ENCODE measurements around the gene ITGA1.

Gene ITGA1

DNA sequence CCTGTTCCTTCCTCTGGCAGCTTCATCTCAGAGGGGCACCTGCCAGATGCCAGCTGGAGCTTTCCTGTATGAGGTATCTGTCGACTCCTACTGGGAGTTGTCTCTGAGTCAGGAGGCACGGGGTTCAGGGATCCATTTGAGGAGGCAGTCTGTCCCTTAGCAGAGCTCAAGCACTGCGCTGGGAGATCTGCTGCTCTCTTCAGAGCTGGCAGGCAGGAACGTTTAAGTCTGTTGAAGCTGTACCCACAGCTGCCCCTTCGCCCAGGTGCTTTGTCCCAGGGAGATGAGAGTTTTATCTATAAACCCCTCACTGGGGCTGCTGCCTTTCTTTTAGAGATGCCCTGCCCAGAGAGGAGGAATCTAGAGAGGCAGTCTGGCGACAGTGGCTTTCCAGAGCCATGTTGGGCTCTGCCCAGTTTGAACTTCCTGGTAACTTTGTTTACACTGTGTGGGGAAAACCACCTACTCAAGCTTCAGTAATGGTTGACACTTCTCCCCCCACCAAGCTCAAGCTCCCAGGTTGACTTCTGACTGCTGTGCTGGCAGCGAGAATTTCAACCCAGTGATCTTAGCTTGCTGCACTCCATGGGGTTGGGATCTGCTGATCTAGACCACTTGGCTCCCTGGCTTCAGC, 189.7 kb downstream of the ITGA1 start:
- FAIRE-seq = no peak

DNA sequence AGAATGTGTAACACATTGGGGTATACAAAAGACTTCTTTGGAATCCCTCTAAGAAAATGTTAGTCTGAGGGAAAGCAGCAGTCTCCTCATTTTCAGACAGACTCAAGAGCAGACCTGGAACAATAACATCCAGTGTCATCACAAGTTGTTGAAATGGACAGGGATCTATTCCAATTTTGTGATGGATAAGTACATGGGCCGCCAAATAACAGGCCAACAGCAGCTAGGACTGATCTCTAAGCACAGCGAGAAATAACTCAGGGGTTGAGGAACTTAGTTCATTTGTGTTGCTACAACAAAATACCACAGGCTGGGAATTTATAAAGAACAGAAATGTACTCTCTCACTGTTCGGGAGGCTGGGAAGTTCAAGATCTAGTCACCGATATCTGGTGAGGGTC, 193.8 kb downstream of the ITGA1 start:
- FAIRE-seq = no peak

DNA sequence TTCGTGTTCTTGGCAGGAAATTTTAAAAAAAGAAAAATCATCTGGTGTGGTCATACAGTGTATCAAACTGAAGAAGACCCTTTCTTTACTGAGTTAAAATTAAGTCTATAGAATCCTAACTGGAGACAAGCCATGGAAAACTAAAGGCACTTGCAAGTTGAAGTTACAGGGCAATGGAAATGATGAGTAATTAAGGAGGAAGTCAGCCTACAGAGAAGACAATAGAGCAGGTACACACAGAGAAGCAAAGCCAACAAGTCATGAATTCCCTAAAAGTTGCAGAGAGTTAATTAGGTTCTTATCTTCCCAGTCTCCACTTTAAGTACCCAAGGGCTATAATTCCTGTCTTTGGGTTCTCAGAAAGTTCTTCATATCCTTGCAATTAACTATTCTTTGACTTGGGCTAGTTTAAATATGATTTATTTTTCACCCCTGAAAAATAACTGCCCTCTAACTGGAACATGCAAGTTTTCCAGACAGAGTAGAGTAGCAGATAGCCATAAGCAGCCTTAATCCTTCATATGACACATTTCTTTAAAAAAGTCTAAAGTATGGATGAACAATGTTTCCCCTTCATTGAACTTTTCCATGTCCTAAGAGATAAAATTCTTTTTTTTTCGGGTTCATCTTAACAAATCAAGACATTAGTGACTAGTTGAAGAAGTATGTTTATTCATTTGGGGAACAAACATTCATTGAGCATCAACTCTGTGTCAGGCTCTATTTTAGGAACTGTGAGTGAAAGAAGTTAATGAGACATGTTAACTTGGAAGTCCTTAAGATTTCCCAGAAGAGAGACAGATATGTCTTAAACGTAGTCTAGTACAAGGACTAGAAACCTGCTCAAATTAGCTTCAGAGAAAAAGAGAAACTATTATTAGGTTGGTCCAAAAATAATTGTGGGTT, 196.3 kb downstream of the ITGA1 start:
- FAIRE-seq = no peak

DNA sequence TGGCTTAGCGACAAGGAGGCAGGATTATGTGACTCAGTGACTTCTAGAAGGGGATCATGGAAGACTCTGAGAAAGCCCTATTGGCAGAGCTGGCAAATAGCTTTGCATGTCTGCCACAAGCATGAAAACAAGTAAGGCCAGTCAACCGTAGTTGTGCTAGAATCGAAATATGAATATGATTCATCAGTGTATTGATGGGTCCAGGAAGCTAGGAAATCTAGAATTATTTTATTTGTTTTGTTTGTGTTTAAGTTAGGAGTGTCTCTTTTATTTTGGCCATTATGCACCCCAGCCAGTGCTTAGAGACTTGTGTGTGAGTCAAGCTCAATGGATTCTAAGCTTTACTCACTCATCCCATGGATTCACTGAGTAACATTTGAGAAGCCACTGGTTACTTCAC, 197.6 kb downstream of the ITGA1 start:
- FAIRE-seq = no peak

GRCh38 chr5:52987711-52988331, 200.1 kb downstream of the ITGA1 start:
- no peak for FAIRE-seq

DNA sequence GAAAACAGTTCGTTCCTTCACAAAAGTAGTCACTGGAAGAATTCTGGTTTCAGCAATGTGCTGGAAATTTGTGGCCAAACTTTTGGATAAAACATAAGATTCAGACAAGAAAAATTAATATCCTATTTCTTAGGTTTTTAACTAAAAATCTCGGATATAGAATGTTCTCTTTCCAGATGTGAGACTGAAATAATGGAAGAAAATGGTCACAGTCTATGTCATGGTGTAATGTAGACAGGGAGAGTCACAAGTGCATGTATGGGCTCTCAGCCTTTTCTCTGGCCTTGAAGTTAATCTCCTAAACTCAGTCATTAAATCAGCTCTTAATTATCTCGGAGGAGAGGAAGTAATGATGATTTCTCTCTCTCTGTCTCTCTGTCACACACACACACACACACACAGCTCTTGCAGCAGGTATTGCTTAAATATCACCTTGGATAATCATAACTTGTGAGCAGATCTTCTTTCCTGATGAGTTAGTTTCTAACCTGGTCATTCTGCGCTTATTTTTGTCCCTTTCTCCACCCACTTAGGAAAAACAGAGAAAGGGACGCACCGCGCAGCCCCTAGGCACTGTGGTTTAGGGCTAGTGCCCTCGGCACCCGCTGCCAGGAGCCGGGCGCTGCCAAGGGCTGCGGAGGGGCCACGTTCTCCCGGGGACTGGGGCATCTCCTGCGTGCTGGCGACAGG, 200.8 kb downstream of the ITGA1 start:
- FAIRE-seq = no peak

DNA sequence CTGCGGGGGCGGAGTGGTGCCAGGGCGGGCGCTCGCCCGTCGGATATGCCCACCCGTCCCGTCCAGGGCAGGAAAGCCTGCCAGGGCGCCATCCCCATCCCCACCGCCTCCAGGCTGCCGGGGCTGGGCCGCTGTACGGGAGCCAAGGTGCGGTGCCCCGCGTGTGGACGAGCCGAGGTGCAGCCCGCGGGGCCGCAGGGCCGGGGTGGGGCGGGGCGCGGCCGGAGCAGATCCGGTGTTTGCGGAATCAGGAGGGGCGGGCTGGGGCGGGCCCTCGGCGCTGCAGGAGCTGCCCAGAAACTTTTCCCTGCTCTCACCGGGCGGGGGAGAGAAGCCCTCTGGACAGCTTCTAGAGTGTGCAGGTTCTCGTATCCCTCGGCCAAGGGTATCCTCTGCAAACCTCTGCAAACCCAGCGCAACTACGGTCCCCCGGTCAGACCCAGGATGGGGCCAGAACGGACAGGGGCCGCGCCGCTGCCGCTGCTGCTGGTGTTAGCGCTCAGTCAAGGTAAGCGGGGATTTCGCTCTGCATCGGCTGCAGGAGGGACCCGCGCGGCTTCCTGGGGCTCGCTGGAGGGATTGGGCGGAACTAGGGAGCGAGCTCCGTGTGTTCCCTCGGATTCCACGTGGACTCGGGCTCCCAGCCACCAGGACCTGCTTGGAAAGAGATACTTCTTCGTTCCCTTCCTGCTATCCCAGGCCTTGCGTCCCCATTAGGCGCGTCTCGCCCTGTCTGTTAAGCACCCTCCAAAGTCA, 201.5 kb downstream of the ITGA1 start, which contains the start of gene ITGA2:
Gene ITGA2, plus strand, starts transcription at position 328 of the 756 bp plus-strand sequence. Its CDS starts 117 bp downstream, at position 445.
- FAIRE-seq = no peak

GRCh38 chr5:52989781-52990527, 202.2 kb downstream of the ITGA1 start:
- FAIRE-seq = no peak

- no peak for FAIRE-seq
These were observed 202.8 kb downstream of the ITGA1 start for GRCh38 chr5:52990528-52990925.

DNA sequence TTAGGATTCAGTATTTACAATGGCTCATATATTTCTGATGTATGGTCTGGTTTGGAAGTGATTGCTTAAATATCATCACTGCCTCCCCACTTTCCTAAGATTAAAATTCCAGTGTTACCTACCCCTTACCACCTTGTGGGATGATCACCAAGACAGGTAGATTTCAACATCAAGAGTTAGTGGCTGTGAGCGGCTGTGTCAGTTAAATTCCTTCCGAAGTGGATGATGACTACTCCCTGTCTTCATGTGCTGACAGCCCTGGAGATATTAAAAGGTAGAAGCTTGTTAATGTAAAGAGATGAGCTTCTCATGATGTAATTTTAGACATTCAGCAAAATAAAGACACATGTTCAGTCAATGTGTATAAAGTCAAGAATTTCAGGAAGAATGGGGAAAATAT, 205.7 kb downstream of the ITGA1 start:
- no peak for FAIRE-seq

- no peak for FAIRE-seq
These were observed 206.6 kb downstream of the ITGA1 start for GRCh38 chr5:52994266-52994665.

- no peak for FAIRE-seq
These were observed 207.4 kb downstream of the ITGA1 start for GRCh38 chr5:52995095-52995494.

DNA sequence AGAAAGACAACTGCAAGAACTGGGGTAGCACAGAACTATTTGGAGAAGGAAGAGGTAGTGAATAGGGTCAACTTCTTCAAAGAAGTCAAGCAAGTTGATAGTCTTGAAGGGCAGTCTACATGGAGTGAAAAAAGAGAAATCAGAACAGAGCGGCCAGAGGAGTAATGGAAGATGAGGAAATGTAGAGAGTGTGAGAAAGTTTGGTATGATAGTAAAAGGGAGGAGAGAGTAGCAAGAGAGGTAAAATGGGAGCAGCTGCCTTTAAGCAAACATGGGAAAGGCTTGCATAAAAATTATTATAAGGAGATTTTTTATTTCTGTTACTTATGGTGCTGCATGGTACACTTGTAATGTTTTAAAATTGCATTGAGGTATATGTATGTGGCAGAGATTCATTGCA, 208.2 kb downstream of the ITGA1 start:
- FAIRE-seq = no peak

DNA sequence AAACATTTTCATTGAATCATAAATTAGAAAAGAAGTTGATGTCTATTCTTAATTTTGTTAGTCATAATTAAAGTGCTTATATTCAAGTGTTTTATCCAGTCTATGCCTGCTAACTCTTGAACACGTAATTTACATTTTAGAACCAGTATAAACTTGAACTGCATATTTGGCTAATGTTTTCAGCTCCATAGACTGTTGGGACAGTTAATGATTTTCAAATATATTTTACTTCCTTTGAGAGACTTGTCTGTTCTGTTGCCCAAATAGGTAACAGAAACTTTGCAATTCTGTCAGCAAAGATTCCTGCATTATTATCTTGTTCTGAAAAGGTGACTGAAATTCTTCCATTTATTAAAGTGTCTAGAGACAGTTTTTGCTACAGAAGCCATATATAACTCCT, 209.3 kb downstream of the ITGA1 start:
- FAIRE-seq = no peak

- FAIRE-seq = no peak
These were observed 209.7 kb downstream of the ITGA1 start for GRCh38 chr5:52997424-52997823.

DNA sequence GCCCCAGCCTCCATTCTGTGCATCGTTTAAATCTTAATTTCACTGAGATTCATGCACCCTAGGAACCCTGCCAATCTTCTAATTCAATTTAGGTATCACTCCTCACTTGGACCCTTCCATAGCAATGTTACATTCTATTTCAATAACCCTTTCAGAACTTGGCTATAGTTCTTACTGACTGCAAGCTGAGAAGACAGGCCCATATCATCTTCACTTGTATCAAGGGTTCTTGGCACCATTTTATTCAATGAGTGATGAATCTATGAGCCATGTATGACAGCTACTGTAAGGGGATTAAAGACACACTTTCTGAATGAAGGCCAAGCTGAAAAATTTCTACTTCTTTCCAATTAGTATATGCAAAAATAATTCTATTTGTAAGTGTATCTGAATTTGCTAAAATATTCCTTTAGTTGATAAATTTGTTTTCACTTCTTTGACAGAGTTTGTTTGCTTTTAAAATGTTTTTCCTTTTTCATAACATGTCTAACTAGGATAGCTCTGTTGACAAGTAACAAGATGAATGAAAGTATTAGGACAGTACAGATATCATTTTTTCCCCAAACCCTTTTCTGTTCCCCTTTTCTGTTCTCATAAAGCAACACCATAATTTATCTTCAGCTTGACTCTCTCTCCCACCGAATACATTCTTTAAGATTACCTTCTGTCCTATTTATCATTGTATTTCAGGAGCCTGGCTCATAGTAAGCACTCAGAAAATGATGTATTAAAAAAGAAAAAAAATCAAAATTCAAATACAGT, 211.0 kb downstream of the ITGA1 start:
- no peak for FAIRE-seq

DNA sequence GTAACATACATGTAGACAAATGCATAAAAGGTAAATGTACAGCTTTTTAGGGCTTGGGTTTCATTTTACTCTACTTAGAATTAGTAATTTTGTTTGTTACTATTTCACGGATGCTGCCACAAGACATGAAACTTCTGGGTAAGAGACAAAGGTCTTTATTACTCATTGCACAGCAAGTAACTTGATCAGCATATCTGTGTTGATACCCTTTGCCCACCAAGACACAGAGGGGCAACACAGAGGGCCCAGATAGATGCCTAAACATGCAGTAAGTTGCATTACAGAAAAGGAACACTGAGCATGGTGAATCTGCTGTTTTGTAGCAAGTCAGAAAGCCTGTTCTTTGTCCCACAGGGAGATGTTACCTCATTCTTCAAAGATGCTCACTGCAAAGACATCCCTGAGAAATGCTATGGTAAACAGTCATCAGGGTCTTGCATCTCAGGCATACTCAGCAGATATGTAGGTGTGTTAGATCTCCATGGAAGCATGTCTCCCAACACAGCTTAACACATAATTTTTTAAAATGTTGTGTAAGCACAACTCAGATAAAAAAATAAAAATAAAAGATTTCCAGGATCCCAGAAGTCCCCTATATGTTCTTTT, 211.7 kb downstream of the ITGA1 start:
- no peak for FAIRE-seq

GRCh38 chr5:53001541-53001940, 213.8 kb downstream of the ITGA1 start:
- FAIRE-seq = no peak

DNA sequence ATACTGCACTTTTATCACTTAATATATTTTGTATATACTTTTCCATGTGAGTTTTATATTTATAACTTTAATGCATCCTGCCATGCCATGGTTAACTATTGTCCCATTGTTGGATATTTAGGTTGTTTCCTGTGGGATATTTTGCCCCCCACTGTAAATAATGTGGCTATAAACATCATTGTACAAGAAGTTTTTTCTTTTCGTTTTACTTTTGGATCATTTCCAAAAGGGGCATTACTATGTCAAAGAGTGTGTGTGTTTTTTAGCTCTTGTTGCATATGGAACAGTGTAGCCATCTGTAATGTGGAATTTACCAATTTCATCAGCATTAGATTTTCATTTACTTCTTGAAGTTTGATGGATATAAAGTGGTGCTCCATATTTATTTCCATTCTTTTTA, 214.8 kb downstream of the ITGA1 start:
- no peak for FAIRE-seq

- FAIRE-seq = no peak
These were observed 215.4 kb downstream of the ITGA1 start for GRCh38 chr5:53003144-53003543.

Measured in A204.1 (cell line).